ENCODE data around the gene PLPPR2.

PLPPR2 gene

DNA sequence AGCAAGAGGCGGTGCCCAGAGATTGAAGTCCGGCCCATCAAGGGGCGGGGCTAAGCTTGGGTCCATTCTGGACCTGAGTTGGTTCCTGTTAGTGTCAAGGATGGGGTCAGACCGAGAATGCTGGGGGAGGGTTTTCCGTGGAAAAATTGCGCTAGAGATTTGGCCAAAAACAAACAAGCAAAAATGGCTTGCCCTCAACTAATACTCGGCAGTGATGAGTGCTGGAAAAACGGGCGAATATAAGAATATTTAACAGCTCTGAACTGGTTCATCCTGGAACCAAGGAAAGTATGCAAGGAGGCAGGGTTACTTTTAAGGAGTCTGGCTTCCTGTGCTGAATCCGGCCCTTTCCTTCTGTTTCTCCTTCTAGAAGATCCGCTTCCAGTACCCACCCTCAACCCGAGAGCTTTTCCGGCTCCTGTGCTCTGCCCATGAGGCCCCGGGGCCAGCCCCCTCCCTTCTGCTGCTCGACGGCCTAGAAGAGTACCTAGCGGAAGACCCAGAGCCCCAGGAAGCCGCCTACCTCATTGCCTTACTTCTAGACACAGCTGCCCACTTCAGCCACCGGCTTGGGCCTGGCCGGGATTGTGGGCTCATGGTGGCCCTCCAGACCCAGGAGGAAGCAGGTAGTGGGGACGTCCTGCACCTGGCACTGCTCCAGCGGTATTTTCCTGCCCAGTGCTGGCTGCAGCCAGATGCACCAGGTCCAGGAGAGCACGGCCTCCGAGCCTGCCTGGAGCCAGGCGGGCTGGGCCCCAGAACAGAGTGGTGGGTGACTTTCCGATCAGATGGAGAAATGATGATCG, 20.1 kb downstream of the PLPPR2 start:
- TF ChIP-seq ZFX (IDR thresholded peaks at IDR 0.05; ENCODE audit: borderline replicate concordance): no peak
- TF ChIP-seq, protein P1, sequence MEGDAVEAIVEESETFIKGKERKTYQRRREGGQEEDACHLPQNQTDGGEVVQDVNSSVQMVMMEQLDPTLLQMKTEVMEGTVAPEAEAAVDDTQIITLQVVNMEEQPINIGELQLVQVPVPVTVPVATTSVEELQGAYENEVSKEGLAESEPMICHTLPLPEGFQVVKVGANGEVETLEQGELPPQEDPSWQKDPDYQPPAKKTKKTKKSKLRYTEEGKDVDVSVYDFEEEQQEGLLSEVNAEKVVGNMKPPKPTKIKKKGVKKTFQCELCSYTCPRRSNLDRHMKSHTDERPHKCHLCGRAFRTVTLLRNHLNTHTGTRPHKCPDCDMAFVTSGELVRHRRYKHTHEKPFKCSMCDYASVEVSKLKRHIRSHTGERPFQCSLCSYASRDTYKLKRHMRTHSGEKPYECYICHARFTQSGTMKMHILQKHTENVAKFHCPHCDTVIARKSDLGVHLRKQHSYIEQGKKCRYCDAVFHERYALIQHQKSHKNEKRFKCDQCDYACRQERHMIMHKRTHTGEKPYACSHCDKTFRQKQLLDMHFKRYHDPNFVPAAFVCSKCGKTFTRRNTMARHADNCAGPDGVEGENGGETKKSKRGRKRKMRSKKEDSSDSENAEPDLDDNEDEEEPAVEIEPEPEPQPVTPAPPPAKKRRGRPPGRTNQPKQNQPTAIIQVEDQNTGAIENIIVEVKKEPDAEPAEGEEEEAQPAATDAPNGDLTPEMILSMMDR (IDR thresholded peaks at IDR 0.05): no peak
- H3K27ac ChIP-seq: peak overlapping the region; percentile 98

DNA sequence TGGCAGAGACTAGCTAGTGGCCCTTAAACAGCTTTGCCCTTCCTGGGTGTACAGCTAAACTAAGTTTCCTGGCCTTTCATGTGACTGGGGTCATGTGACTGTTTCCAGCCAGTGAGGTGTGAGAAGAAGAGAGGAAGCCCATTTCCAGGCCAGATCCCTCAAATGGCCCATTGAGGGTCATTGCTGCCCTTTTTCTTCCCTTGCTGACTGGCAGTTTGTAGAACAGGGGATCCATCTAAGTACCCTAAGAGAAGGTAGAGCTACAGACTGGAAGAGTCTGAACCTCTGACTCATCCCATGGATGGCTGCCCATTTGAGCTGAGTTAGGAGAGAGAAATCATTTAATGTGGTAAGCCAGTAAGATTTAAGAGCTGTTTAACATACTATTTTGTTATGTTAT, 22.0 kb downstream of the PLPPR2 start:
- no peak for TF ChIP-seq ZFX (IDR thresholded peaks at IDR 0.05; ENCODE audit: borderline replicate concordance)
- TF ChIP-seq, protein P1 (IDR thresholded peaks at IDR 0.05): no peak
- peak overlapping the region; percentile 98 for H3K27ac ChIP-seq

DNA sequence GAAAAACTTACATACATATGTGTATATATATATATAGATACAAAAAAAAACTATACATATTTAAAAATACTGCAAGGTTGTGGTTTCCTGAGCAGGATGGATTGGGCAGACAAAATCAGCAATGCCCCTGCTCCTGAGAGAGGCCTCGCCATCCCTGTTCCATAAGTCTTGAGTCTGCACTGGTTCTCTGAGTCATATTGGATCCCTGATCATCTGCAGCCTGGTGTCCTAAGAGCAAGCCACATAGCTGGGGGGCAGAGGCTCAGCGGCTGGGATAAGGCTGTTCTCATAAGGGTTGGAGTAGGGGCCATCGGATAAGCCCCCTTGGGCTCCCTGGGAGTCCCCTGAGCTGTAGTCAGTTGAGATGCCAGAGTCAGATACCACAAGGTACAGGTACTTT, 22.5 kb downstream of the PLPPR2 start:
- H3K27ac ChIP-seq: peak overlapping the region; percentile 98

DNA sequence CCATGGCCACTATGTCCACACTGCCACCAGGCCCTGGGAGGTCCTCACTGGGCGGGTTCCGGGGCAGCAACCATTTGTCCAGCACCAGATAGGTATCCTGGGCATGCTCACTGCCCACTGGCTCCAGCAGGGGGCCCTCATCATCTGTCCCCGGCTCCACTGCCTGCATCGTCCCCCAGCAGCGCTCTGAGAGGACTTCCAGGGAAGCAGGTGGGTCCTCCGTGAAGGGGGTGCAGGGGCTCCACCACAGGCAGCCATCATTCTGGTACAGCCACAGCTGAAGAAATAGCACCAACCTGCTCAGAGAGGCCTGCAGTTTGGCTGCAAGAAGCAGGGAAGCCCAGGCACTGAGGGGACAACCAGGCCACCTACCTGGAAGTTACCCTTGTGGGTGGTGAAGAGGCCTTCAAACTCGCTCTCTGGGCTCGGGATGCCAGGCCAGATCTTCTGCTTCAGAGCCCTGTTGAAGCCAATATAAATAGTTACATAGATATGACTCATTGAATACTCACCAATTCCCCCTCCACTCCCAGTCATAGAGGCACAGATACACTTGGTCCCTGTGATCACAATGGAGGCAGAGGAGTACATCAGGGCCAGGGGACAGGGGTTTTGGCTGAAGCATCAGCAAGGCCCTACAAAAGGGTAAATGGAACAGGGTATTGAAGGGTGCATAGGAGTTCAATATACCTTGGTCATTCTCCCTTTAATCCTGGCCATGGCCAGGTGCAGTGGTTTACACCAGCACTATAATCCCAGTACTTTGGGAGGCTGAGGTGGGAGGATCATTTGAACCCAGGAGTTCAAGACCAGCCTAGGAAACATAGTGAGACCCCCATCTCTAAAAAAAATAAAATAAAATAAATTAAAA, 23.3 kb downstream of the PLPPR2 start:
- H3K27ac ChIP-seq: peak overlapping the region; percentile 98
- TF ChIP-seq, protein P1 (IDR thresholded peaks at IDR 0.05): peak; percentile 71
- no peak for TF ChIP-seq ZFX (IDR thresholded peaks at IDR 0.05; ENCODE audit: borderline replicate concordance)

More for the DNA sequence above, 22.5 kb downstream of the PLPPR2 start:
- TF ChIP-seq, protein P1 (IDR thresholded peaks at IDR 0.05): no peak
- no peak for TF ChIP-seq ZFX (IDR thresholded peaks at IDR 0.05; ENCODE audit: borderline replicate concordance)

DNA sequence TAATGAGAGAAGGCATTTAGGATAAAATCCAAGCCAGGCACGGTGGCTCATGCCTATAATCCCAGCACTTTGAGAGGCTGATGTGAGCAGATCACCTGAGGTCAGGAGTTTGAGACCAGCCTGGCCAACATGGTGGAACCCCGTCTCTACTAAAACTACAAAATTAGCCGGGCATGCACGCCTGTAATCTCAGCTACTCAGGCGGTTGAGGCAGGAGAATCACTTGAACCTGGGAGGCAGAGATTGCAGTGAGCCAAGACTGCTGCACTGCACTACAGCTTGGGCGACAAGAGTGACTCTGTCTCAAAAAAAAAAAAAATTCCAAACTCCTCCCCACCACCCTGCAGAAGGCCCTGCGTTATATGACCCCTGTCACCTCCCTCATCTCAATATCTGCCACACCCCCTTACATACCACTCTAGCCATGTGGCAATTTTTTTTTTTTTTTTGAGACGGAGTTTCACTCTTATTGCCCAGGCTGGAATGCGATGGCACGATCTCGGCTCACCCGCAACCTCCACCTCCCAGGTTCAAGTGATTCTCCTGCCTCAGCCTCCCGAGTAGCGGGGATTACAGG, 24.1 kb downstream of the PLPPR2 start:
- peak overlapping the region; percentile 98 for H3K27ac ChIP-seq

DNA sequence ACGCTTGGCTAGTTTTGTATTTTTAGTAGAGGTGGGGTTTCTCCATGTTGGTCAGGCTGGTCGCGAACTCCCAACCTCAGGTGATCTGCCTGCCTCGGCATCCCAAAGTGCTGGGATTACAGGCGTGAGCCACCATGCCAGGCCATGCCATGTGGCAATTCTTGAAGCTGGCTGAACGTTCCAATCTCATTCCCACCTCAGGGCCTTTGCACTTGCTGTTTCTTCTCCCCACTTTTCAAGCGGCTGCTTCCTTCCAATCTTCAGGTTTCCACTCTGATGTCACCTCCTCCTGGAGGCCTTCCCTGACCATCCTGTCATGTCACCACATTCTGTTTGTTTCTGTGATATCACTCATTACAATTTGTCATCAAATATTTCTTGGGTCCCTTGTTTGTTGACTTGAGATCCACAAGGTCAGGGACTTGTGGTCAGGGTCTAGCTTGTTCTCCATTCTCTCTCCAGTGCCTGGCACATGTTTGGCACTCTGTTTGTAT, 24.7 kb downstream of the PLPPR2 start:
- TF ChIP-seq, protein P1 (IDR thresholded peaks at IDR 0.05): no peak
- TF ChIP-seq ZFX (IDR thresholded peaks at IDR 0.05; ENCODE audit: borderline replicate concordance): no peak
- peak overlapping the region; percentile 98 for H3K27ac ChIP-seq

Measured in 22Rv1 (cell line).